Activated CD4-positive, alpha-beta T cell treated with anti-CD3 and anti-CD28 coated beads, Interleukin-2, Interleukin-6, amounts not matched to agents 100 ng/mL and 50 ng/mL, durations not matched to agents 16 hours and 8 hours (primary cell): ENCODE measurements around the gene ENG.
"Not testable (repeated sequence)": the region's sequence is repeated elsewhere in the genome, so short reads cannot be mapped to it uniquely, and the experiment has no call there.

Experiments used
- DNase-seq: peaks from one replicate; pipeline ENCODE4 v3.0.0-alpha.2; 2020

The ENG gene

DNA sequence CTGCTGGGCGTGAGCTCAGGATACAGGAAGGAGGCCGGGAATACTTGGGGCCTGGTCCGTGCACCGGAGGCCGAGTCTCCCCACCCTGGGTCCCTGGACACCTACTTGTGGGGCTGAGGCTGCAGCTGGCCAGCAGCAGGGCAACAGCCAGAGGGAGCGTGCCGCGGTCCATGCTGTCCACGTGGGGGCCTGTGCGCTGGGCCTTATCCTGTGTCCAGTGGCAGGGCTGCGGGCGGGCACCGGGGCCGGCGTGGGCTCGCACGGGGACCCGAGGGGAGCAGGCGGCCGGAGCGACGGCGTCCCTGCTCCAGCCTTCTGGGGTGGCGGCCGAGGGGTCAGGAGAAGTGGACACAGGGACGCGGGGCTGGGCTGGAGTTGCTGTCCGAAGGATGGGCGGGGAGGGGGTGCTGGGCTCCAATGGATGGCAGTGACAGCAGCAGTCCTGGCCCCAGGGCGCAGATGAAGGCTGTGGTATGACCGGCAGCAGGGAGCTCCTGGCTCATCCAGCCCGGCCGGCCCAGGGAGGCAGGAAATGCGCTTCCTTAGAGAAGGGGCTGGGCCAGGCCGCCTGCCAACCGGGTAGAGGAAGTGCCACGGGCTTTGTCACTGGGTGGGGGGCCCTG lies at the start of gene ENG:
Gene ENG, minus strand, starts transcription at position 475 of the 623 bp plus-strand sequence. Its CDS starts 303 bp downstream, at position 172.
- DNase-seq: peak; percentile 46

DNA sequence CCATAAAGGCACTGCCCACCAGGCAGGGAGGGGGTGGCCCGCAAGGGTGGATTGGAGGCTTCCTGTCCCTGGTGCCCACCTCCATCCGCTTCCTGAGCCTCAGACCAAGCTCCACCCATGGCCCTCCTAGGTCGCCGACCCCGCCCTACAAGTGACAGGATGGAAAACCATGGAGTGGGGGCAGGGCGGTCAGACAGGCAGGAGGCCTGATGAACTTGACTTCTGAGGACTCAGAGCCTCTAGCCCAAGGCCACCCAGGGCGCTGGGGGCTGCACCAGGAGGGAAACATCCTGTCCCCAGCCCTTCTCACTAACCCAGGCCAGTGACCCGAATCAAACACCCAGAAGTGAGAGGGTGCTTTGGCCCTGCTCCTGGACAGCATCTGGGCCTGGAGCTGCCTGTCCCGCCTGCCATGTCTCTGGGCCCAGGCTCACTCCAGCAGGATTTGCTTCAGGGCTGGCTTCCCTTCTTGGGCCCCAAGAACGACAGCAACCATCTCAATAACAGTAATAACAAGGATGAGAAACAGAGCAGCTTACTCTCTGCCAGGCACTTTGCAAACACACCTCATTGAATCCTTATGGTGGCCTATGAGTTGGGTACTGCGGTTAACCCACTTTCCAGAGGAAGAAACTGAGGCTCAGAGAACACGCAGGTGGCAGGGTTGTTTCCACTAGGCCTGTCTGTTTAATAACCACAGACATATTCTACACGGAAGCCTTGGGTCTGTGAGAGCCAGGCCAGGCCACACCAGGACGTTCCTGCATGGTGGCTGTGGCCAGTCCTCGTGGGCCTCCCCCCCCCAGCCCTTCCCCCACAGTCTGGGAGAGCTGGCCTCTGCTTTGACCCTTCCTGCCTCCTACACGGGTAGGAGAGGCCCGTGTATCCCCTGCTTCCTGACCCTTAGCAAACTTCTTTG lies 49.4 kb upstream of the ENG start:
- DNase-seq: peak; percentile 92

DNA sequence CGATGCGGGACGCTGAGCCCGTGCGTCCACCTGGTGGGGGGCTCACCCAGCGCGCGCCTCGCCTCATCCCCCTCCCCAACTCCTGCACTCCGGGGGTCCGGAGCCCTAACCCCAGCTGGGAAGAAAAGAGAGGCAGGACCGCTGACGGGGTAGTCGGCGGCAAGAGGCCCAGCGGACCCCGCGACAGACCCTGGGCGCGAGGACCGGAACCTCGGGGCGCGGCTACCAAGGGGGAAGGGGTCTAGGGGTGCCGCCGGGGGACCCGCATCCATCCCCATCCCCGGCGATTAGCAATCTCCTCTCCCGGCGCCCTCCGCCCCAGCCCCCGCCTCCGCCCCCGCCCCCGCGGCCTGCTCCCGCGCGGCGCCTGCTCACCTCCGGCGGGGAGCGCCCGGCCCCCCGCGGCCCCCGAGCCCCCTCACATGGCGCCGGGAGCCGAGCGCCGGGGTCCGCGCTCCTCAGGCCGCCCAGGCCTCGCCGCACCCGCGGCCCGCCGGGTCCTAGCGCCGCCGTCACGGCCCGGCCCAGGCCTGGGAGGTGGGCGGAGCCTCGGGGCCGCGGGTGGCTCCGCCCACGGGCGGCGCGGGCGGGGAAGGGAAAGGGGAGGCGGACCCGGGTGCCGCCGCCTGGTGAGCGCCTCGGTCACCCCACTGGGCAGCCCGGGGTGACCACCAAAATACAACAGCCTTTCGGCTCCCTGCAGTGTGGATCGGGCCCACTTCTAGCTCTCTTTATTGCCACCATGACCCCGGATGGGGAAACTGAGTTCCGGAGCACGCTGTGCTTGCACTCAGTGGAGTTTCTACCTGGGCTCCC lies 44.9 kb upstream of the ENG start, which contains the start of gene ST6GALNAC6:
Gene ST6GALNAC6, minus strand, starts transcription at position 476 of the 816 bp plus-strand sequence. CDS start 1,622 bp downstream, outside the sequence.
- DNase-seq: peak; percentile 84

DNA sequence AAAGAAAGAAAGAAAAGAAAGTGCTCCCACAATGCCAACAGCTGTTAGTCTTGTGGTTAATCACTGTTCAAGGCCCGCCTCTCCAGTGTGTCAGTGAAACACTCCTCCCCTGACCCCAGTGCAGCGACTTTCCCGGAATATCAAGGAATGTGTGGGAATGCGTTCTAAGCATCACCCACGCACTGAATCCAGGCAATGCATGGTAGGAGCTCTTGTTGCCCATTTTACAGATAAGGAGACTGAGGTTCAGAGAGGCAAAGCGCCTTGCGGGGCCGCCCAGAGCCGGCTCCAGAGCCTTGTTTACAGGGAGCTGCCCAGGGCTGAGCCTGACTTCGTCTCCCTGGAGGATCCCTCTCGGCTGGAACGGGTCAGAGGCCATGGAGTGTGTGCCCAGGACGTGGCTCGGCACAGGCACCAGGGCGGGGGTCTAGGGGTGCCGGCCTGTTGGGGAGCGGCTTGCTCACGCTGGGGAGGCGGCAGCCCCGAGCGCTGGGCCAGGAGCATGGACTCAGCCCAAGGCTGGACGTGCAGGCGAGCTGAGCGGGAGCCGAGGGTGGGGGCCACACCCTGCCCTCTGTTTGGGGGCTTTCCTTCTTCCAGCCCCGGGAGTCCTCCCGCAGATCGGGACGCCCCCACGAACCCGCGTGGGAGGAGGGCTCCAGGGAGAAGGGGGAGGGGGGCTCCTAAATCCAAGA lies 44.1 kb upstream of the ENG start:
- DNase-seq: no peak

DNA sequence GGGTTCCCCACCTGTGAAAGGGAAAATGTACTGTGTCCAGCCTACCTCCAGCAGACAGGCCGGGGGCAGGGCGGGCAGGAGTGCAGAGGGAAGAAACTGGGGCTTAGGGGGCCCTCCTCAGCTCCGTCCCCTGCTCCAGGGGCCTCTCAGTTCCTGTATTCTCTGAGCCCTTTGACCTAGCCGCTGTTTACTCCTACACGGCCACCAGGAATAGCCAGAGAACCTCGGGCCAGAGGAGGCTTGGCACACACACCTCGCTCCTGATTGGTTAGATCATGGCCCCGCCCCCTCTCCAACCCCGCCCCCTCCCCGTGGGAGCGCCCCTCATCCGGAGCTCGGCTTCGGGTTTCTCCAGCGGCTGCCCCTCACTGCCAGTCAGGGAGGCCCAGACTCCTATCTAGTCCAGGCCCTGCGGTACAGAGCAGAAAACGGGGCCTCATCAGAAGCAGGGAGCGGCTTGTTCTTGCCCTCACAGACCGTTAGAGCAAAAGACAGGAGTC lies 42.8 kb upstream of the ENG start:
- DNase-seq: peak; percentile 39

DNA sequence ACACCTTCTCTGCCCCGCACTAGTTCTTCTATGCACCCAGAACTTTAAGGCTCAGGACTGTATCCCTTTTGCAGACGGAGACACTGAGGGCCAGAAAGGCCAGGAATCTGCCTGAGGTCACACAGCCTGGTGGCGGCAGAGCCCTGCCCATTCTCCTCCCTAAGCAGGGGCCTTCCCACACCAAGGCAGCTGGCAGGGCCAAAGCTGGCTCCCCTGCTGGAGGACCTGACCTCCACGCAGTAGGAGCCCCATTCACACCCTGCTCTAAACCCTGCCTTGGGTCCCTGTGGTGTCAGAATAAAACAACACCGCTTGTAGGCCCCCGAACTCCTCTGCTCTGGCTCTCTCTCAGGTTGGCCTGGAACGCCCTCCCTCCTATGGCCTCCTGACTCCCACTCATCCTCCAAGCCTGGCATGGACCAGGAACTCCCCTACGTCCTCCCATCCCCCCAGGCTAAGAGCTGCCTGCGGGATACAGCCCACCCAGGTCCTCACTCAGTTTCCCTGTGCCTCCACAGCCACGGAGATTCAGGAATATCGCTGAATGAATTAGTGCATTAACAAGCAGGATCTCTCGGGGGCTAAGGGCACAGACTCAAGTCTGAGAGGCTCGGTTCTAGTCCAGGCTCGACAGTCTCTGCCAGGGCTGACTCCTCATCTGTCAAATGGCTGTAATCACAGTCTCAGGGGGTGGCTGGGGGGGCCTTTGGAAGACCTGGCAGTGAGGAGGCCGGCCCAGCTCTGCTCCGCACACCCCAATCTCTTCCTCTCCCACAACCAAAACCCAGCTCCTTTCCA lies 42.1 kb upstream of the ENG start:
- DNase-seq: no peak

DNA sequence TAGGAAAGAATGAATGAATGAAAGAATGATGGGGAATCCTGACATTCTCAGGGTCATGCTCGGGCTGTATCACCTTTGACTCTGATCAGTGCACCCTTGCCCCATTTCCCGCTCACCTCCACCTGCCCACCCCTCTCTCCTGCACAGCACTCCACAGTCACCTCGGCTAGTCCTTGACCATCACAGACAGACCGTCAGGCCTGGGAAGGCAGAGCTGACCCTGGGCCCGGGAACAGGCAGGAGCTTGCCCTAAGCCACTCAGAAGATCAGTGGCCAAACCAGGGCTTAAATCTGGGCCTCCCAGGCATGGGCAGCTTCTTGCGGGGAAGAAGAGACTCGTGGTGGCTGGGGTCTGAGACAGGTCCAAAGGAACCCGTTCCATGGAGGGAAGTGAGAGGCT lies 41.4 kb upstream of the ENG start:
- no peak for DNase-seq

DNA sequence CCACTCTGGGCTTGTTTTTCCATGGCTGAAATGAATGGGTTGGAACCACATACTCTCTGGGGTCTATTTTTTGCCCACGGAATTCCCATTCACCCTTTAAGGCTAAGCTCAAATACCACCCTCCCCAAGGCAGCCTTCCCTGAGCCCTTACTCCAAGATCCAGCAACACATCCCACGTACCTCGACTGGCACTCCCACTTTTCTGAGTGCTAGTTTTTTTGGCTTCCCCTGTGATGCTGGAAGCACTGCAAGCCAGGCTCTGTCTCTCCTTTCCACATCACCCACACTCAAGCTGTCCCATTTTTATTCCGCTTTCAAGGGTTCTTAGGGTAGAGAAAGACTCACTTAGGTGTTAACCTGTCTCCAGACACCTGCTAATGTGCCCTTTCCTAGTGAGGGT lies 38.9 kb upstream of the ENG start:
- DNase-seq: no peak

DNA sequence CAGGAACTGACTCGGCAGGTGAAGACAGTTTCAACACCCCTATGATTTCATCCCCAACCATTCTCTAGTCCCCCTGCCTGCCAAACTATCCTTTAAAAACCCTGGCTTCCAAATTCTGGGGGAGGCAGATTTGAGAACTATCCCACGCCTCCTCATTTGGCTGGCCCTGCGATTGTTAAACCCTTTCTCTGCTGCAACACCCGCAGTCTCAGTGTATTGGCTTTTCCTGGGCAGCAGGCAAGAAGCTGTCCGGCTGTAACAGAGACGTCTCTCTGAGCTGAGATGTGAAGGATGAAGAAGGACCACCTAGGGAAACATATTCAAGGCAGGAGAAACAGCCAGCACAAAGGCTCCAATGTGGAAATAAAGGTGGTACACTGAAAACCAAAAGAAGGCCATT lies 38.4 kb upstream of the ENG start:
- DNase-seq: no peak

DNA sequence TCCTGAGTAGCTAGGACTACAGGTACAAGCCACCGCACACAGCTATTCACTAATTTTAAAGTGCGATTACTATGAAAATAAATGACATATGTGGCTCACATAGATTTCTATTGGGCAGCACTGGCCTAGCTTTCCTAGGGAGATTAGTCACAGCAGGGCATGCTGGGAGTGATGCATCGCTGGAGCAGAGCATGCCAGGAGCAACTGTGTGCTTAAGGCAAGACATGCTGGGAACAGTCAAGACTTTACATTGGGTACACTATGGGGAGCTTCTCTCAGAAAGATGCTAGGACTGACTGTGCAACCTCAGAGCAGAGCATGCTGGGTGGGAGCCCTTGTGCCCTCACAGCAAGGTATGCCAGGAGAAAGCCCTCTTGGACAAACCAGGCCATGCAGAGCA lies 35.6 kb upstream of the ENG start:
- DNase-seq: no peak

DNA sequence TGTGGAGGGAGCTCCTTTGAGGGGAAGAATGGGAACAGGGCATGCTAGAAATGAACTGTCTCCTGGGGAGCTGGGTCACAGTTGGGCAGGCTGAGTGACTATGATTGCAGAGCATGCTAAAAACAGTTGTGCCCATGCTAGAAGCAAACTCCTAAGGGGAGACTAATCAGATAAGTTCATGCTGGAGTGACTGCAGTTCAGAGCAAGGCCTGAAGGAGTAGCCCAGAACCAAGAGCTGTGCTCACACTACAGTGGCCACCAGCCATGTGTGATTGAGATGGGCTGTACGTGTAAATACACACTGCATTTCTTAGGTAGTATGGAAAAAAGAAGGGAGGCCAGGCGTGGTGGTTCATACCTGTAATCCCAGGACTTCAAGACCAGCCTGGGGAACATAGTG lies 33.3 kb upstream of the ENG start:
- DNase-seq: no peak

DNA sequence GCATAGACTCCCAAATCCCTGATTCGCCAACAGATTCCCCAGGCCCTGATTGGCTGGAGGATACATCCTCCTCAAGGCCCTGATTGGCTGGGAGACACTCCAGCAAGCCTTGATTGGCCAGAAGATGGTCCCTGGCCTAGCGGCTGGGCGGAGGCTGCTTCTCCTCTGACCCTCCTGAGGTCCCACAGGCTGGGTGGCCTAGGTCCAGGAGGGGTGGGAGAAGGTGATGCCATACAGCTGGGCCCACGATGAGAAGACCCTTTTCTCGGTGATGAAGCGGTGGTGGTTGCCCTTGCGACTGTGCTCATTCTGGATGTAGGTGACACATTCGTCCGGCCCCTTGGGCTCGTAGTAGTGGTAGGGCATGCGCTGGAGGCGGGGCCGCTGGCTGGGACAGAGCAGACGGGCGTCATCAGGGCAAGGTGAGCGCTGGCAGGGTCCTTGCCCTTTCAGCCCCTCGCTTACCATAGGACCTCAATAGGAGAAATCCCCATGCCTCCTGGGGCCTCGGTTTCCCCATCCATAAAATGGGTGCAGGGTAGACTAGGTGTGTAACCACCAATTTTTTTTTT lies 32.0 kb upstream of the ENG start:
- no peak for DNase-seq

DNA sequence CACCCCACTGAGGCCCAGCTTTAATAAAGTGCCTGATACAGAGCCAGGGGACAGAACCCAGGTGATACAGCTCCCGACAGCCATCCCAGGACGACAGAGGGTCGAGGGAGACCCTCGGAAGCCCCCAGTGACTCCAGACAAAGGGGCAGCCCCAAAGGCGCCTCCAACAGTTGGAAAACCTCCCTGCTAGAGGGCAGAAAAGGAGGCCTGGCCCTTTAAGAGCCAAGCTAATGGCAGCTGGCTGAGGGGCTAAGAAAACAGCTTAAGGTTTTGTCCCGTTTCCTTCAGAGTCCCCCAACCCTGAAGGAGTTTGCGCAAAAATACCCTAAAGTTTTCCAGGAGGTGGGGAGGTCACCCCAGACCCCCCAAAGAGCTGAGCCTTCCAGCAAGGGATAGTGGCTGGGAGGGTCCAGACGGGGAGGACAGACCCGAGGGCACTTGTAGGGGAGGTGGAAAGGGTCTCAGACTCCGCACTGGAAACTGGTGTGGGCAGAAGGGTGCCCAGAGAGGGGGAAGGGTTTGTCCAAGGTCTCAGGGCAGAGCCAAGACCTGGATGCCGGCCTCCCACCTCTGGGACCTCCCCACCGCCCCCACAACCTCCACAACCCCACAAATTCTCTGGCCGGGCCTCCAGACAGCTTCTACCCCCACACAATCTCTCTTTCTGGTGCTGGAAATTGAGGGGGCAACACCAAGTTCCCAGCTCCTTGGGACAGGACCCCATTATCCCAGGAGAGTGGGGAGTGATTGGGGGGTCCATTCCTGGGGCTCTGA lies 31.2 kb upstream of the ENG start:
- DNase-seq: no peak

DNA sequence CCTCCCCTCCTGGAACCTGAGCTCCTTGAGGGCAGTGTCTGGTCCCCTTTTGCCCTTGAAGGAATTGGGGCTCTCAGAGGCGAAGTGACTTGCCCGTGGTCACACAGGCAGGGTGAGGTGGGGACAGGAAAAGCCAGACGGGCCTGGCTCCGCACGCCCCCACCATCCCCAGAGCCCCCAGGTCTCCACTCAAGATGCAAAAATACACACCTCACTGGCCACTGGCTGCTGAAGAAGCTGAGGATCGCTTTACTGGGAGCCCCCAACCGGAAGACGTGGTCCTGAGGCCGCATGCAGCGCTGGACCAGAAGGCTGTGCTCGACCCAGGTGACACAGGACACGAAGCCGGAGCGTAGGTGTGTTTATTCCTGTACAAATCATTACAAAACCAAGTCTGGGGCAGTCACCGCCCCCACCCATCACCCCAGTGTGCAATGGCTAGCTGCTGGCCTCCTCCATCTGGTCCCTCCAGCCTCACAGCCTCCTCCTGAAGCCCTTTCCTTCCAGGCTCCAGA lies 30.6 kb upstream of the ENG start:
- no peak for DNase-seq

DNA sequence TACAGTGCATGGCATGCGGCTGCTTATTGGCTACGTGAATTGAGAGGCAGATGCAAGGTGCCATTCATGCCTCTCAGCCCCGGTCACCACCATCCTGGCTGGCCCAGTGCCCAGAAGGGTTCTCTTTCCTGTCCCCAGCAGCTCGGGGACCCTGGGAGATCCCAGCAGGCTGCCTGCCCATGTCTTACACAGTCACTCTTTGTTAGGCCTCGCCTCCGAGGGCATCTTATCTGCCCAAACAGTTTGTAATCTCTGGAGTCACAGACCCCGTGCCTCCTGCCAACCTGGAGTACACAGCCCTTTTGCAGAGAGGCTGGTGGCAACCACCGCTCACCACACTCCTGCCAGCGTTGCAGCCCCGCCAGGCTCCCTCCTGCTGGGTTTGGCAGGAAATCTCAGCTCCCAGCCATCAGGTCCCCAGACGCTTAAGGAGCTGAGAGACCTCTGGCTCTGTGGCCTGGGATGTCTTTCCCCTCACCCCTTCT lies 30.0 kb upstream of the ENG start:
- no peak for DNase-seq

DNA sequence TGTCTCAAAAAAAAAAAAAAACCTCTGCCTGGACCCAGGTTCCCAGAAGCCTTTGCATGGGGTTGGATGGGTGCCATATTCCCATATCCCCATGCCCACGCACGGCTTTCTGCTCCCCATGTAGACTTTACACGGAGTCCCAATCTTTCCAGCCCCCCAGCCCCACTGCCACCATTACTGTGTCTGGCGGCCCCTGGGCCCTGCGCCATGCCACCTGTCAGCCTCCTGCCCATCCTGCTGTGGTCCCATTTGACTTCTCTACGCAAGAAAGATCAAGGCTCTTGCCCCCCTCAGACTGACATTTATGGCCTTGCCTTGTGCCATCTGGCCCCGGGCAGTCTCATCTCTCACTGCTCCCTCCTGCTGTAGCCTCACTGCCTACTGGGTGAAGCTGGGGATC lies 29.5 kb upstream of the ENG start:
- no peak for DNase-seq

DNA sequence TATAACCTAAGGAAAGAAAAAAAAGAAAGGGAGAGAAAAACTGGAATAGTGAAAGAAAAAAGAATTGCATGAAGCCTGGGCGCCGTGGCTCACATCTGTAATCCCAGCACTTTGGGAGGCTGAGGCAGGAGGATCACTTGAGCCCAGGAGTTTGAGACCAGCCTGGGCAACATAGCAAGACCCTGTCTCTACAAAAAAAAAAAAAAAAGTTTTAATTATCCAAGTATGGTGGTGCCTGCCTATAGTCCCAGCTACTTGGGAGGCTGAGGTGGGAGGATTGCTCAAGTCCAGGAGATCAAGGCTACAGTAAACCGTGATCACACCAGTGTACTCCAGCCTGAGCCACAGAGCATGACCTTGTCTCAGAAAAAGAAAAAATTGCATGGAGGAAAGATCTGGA lies 27.3 kb upstream of the ENG start:
- not testable (repeated sequence) for DNase-seq

DNA sequence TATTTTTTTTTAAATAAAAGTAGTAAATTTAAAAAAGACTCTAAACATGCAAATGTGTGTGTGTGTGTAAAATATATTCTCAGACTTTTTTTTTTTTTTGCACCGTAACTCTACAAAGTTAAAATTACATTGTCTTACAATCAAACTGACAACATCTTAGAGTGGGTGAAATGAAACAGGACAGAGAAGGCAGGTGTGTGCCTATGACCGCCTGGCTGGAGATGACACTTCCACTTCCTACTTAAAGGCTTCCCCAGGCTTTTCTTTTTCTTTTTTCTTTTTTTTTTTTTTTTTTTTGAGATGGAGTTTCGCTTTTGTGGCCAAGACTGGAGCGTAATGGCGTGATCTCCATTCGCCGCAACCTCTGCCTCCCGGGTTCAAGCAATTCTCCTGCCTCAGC lies 25.7 kb upstream of the ENG start:
- DNase-seq: no peak

DNA sequence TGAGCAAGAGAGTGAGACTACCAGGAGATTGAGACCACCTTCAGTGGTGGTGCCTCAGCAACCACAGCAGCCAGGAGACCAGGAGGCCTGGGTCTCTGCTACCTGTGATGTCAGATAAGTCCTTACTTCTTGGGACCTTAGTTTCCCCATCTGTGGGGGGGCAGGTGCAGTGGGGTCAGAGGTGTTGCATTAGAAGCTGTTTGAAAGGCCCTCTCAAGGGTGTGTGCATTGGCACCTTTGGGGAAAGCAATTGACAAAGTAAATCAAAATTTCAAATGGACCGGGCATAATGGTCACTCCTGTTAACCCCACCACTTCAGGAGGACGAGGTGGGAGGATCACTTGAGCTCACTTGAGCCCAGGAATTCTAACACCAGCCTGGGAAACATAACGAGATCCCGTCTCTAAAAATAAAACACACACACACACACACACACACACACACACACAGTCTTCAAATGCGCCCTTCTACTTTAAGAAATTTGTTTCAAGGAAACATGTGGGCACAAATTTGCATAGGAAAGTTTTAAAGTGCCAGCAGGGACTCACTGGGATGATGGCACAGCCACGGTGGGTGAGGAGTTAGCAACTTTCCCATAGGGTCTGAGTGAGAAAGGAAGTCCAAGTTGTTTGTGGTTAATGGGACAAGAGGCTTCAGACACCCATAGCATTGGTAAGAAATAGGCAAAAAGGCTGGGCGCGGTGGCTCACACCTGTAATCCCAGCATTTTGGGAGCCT lies 24.4 kb upstream of the ENG start:
- DNase-seq: no peak
